GM15510 (cell line): ENCODE data around the gene PALM3.

Source experiments
- POLR2A ChIP-seq: IDR thresholded peaks from 3 replicates; pipeline ENCODE4 v1.6.1; 2011; ENCODE audit warnings: borderline replicate concordance; ENCODE audit not compliant: insufficient read length; ENCODE audit errors: extremely low read depth

The PALM3 gene

GRCh38 chr19:14093117-14093823 is 31.4 kb upstream of the PALM3 start:
- TF ChIP-seq POLR2A, result no peak

GRCh38 chr19:14091813-14092462 is 30.1 kb upstream of the PALM3 start:
- no peak for TF ChIP-seq POLR2A

DNA sequence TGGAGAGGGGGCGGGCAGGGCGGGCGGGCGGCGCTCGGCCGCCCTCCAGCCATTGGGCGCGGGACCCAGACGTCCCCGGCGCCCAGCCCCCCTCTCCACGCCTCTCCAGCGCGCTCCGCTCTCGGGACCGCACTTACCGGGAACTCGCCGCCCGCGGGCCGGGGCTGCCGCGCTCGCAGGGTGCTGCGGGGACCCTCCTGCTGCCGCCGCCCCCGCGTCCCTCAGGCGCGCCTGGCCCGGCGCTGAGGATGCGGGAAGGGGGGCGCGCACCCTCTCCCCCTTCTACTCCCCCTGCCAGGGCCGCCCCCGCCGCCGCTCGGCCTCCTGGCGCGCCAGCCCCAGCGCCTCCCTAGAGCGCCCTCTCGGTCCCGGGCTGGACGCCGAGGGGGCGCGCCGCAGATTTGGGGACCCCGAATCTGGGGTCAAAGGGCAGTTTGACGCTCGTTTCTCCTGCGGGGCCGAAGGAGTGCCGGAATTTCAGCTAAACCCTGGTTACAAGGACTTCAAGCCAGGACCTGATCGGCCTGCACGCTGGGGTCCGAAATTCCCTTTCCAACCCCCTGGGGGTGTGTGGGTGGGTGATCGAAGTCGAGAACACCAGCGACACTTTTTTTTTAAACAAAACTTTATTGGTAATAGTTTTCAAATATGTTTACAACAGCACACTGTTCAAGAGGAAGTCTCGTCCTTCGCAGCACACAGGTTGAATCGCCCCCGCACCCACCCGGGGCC is 29.4 kb upstream of the PALM3 start:
- TF ChIP-seq POLR2A, result peak; percentile 83

DNA sequence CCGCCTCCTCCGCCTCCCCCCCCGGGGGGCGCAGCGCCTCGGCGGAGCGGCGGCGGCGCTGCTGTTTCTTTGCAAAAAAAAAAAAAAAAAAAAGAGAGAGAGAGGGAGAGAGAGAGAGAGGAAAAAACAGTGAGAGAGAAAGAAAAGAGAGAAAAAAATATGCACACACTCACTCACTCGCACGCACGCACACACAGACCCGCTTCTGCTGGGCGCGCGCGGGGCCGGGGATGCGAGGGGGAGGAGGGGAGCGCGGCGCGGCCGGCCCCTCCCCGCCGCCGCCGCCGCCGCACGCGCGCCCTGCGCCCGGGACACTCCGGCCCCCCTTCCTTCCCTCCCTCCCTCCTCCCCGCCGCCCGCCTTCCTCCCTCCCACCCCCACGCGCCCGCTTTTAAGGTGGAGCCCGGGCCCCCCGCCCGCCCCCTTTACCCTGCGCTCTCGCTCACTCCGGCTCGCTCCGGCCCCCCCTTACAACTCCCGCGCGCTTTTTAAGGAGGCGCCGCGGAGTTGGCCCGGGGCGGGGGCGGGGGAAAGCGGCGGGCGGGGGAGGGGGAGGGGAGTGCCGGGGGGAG is 28.7 kb upstream of the PALM3 start, which contains the start of gene SAMD1:
SAMD1 (minus strand) TSS at position 243 of the 572 bp plus-strand sequence.
- TF ChIP-seq POLR2A, result no peak

- TF ChIP-seq POLR2A, result no peak
Observed at GRCh38 chr19:14089662-14090508, 28.0 kb upstream of the PALM3 start.

- no peak for TF ChIP-seq POLR2A
Observed at GRCh38 chr19:14089412-14089661, 27.5 kb upstream of the PALM3 start.

DNA sequence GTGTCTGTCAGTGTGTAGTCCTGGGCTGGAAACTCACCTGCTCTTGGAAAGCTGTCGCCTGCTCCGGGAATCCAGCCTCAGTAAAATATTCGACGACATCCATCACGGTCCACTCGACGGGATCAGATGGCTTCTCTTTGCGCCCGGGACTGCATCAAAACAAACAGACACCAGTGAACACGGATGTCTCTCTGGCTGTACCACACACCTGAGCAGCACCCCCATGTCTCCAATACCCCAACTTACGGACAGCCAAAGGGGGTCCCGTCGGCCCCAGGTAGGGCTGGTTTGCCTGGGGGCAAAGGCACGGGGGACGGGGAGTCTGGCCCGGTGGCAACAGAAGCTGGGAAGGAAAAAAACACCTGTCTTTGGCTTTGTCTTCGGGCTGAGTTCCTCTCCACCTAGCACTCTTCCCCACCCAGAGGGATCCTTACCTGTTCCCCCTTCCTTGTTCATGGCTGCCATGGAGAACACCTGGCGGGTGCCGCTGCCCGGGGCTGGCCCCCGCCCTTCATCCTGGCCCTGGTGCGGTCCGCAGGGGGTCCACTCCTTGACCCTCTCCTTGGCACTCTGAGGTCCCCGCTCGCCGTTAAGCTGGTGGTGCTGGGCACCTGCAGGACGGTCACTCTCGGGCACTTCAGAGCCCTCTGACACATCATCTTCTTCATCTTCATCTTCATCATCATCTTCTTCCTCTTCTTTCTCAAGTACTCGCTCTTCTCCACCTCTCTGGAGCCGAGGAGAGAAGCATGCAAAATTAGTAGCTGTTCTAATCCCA is 26.9 kb upstream of the PALM3 start:
- no peak for TF ChIP-seq POLR2A

GRCh38 chr19:14086098-14086497 is 24.2 kb upstream of the PALM3 start:
- TF ChIP-seq POLR2A, result no peak

- no peak for TF ChIP-seq POLR2A
Observed at GRCh38 chr19:14085309-14085995, 23.6 kb upstream of the PALM3 start, which contains the start of gene C19orf67. C19orf67 (minus strand) TSS chr19:14085783; CDS start chr19:14085627, 156 bp downstream.

DNA sequence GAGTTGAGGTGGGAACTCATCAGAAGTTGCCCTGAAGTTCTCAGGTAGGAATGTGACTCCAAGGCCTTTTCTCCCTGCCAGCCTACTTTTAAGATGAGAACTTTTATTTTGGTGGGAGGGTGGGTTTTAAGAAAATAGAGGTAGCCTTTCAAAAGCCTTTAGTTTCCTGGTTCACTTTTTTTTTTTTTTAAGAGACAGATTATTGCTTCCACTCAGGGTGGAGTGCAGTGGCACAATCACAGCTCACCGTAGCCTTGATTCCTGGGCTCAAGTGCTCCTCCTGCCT is 20.7 kb upstream of the PALM3 start:
- no peak for TF ChIP-seq POLR2A

DNA sequence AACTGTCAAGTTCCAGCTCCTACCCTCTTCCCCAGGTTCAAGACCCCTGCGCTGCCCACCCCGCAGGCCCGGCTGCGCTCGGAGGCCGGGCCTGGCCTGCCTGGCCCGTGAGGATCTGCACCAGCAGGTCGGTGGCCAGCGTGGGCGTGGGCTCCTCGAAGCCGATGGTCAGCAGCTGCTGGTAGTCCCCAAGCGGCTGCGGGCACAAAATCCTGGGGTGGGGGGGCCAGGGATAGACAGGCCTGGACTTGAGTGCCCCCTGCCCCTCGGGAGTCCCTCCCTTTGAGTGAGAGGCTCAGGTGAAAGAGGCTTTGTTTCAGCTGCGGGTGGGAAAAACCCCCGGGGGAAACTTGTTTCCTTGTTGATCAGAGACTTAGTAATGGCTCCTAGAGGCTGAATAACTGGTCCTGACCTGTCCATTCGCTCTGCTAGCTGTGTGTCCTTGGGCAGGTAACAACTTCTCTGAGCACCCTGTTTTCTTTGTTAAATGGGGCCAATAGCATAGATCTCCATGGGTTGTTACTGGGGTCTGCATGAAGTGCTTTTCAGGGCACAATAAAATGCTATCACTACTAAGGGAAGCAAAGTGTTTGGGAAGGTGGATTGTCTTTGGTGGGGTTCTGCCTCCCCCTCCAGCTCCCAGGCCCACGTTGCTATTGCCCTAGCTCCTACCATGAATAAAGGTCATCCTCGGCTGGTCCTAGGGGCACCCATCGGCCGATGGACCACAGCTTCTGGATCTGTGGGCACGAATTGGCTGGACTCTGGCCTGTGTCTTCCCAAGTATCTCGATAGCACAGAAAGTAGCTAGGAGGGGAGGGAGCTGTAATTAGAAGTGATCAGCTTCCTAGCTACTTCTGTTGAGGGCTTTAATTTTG is 20.2 kb upstream of the PALM3 start:
- TF ChIP-seq POLR2A, result no peak
